Occipital lobe (tissue), 2 donors: ENCODE measurements around the gene TMEM106A. TPM values are rescaled to one million over a fixed set of nuclear protein-coding genes. Genes with fewer than 3 reads are reported as not detected.
"Not testable (repeated sequence)": the region's sequence is repeated elsewhere in the genome, so short reads cannot be mapped to it uniquely, and the experiment has no call there.

Source experiments
- DNase-seq: peaks from one replicate; lab custom pipeline; 2025; lab: John Stamatoyannopoulos, UW
- total RNA-seq: library from RNA; depleted of rRNA; stranded (reverse); fragments of >200 nt; gene quantifications from one replicate; pipeline ENCODE4 v1.2.3, GENCODE V29; 2014

The TMEM106A gene
- total RNA-seq, 1 donor from 2014 or later, result 0.62 TPM

GRCh38 chr17:43215341-43215740 lies 3.7 kb downstream of the TMEM106A start:
- DNase-seq, result no peak

GRCh38 chr17:43216369-43216761 lies 4.7 kb downstream of the TMEM106A start:
- DNase-seq, result no peak

DNA sequence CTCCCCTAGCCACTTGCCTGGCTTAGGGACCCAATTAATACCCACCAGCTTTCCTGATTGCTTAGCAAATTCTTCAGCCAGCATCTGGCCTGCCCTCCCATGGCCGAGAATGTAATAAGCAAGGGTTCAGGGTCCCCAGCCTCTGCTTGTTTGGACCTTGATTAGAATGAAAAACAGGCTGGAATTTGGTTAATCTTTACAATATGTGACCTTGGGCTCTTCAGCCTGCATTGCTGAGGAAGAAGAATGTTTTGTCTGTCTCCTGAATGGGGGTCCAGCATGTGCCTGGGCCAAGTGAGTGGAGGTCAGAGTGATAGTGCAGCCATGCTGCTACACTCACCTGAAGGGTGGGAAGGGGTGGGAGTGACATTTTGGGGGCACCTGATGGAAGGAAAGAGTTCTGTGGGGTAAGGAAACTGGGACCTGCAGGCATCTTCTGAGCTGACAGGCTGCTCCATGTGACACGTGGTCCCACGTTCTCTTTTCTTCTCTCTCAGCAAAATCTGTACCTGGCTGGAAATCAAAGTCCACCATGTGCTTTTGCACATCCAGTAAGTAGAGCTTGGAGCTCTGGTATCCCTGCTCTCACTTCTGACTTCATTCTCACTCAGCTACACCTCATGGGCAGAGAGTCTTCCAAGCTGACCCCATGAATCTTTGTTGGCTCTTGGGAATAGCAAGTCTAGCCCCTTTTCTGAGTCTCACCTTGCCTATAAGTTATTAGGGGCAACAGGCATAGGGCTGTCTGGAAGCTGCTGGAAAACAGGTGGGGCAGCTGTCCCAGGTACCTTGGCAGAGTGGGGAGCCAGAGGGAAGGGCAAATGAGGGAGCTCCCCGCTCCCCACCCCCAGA lies 5.3 kb downstream of the TMEM106A start:
- DNase-seq, result no peak

- DNase-seq, result no peak
Observed at GRCh38 chr17:43217614-43218087, 6.0 kb downstream of the TMEM106A start.

- no peak for DNase-seq
Observed at GRCh38 chr17:43219001-43219400, 7.3 kb downstream of the TMEM106A start.

DNA sequence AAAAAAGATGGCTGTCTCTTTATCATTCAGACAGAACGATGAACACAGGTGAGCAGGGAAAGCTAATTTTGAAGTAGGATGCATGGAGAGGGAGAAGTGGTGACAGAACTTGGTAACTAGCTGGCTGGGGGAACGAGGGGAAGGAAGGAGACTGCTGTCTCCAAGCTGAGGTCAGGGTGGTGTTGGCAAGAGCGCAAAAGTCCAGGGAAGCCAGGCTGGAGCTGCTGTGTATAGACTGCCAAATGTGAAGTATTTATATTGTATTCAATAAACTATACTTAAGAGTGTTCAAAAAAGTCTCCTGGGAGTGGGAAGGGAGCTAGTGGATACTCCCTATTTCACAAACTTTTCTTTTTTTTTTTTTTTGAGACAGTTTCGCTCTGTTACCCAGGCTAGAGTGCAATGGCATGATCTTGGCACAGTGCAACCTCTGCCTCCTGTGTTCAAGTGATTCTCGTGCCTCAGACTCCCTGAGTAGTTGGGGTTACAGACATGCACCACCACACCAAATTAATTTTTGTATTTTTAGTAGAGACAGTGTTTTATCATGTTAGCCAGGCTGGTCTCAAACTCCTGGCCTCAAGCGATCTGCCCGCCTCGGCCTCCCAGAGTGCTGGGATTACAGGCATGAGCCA lies 8.2 kb downstream of the TMEM106A start:
- no peak for DNase-seq

DNA sequence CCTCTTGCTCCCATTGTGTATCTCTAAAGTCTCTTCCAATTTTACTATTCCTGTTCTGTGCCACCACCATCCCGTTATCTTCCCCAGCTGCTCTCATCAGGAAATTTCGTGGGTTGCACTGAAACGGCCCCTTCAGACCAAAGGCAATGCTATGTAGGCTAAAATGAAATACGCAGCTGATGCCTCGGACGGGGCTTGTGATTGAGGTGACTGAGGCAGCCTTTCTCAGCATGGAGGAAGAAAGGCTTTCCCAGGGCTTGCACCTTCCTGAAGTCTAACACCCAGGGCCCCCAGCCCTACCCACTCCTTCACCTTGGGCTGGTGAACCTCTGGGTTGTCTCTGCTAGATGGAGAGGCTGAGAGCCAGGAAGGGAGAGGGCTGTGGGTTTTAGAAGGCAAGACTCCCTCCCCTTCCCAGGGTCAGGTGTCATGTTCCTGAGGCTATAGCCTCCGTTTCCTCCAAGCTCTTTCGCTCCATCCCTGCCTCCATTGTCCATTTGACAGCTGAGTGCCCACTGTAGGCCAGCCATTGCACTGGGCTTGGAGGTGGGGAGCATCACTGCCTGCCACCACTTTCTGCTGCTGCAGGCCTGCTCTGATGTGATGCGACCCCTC lies 8.9 kb downstream of the TMEM106A start:
- no peak for DNase-seq

GRCh38 chr17:43224146-43224705 lies 12.6 kb downstream of the TMEM106A start:
- no peak for DNase-seq

GRCh38 chr17:43226393-43226792 lies 14.7 kb downstream of the TMEM106A start:
- no peak for DNase-seq

DNA sequence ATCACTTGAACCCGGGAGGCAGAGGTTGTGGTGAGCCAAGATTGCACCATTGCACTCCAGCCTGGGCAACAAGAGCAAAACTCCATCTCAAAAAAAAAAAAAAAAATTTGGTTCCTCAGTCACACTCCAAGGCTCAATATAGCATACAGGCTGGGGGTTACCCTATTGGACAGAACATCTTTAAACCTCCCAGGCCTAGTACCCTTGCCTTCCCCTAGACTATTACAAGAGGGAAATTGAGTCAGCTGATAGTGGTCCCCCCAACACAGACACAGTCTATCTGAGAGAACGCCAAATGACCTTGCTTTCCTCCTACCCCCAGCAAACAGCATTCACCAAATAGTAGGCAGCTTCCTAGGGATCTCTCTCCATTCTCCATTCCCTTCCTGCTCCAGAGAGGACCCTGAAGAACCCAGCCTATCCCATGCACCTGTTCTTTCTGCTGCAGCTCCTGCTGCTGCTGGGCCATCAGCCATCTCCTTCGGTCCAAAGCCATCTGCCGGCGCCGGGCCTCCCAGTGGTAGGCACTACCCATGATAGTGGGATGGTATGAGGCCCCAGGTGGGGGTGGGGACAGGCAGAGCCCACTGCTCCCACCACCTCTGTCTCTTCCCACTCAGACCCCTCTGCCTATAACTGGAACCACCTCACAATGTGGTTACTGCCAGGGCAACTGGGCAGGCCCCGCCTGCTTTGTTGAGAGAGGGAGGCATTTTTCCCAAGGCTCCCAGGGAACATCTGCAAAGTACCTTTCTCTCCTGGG lies 16.5 kb downstream of the TMEM106A start, which contains the start of gene CCDC200:
Gene CCDC200, minus strand, starts transcription at position 604 of the 763 bp plus-strand sequence. Its CDS starts 69 bp downstream, at position 535.
- DNase-seq, result not testable (repeated sequence)

- DNase-seq, result not testable (repeated sequence)
Observed at GRCh38 chr17:43231205-43232020, 19.7 kb downstream of the TMEM106A start.

DNA sequence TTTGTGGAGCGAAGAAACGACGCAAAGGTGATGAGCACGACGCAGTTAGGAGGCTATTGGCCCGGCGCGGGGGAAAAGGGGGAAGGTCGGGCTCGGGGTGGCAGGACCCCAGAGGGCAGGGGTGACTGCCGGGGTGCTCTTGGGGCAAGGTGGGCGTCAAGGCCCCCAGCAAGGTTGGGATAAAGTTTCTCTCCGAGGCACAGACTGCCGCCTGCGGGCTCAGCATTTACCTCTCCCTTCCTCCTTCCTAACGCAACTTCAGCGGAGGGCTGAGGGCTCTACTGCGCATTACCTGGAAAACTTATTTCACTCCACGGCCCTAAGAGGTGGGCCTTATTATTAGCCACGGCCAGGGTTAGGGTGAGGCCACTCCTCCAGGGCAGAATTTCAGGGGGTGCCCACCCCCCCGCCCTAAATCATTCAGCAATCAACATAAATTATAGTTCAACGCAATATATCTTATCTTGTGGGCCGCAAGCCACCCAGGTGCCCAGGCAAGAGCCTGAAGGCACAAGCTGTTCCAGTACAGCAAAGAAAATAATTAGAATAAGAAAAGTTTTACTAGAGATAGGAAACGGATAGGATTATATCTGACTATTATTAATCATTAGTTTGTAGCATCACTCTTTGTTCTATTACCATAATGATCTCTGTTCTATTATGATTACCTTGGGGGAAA lies 20.5 kb downstream of the TMEM106A start:
- not testable (repeated sequence) for DNase-seq

- DNase-seq, result not testable (repeated sequence)
Observed at GRCh38 chr17:43233263-43233662, 21.6 kb downstream of the TMEM106A start.

GRCh38 chr17:43233877-43234276 lies 22.2 kb downstream of the TMEM106A start, which contains the start of gene RNU2-1:
Gene RNU2-1 (minus strand): TSS chr17:43233977.
- not testable (repeated sequence) for DNase-seq

GRCh38 chr17:43239597-43239996 lies 27.9 kb downstream of the TMEM106A start:
- not testable (repeated sequence) for DNase-seq

- not testable (repeated sequence) for DNase-seq
Observed at GRCh38 chr17:43240596-43241352, 29.1 kb downstream of the TMEM106A start.

- not testable (repeated sequence) for DNase-seq
Observed at GRCh38 chr17:43246456-43246855, 34.8 kb downstream of the TMEM106A start.
